Measurements from ENCODE around the gene CHCHD4. TPM values are rescaled to one million over a fixed set of nuclear protein-coding genes. Genes with fewer than 3 reads are reported as not detected.

CHCHD4 gene
- 10 to 100 TPM in 3 of 4 donors, 1 to 10 TPM in 1; 4.2 to 17.8 (median 16.3) TPM for total RNA-seq

GRCh38 chr3:14124615-14125192, at the start of gene CHCHD4, which contains the start of gene TMEM43:
TSS of gene CHCHD4 (minus strand) at chr3:14124870. CDS start at chr3:14124676, 194 bp downstream.
TSS of gene TMEM43 (plus strand) at chr3:14125052. CDS start at chr3:14125194, 142 bp downstream.
- Histone ChIP-seq H3K4me1 (peaks cover 26 to 68% (median 34%) of the 10 kb centered on the region in 3 donors), H3K9me3 (no peaks in the 10 kb centered on the region), H3K36me3 (peaks cover 4 to 46% (median 12%) of the 10 kb centered on the region in 3 donors), H3K27me3 (no peaks in the 10 kb centered on the region), H3K4me3 (peak within 1 kb of the TSS; percentile 77 to 89 (median 87)), H3K27ac (peak within 1 kb of the TSS; percentile 94 to 99 (median 97))
- DNase-seq, result peak; percentile 88
- intact Hi-C loops (cut with DNase I), result no loop called here
- WGBS, 2 donors, result 0% methylated on average over 13 of the region's 55 CpGs; no CpG with 5 or more reads in 1 of the 2 donors
- TF ChIP-seq POLR2A (IDR thresholded peaks at IDR 0.05) (peak in 3 of 4 donors; percentile 55 to 86 (median 85)), CTCF (IDR thresholded peaks at IDR 0.05) (peak in 3 of 6 experiments; percentile 12 to 41 (median 12))

GRCh38 chr3:14172496-14172895, 47.8 kb upstream of the CHCHD4 start:
- DNase-seq, result no peak
- H3K9me3 ChIP-seq, result no peaks in the 10 kb centered on the region
- peaks cover 26 to 55% (median 39%) of the 10 kb centered on the region in 3 donors for H3K36me3 ChIP-seq
- peaks cover 8 to 34% (median 25%) of the 10 kb centered on the region in 3 donors for H3K4me1 ChIP-seq
- no peaks in the 10 kb centered on the region for H3K27me3 ChIP-seq
- intact Hi-C loops (cut with DNase I), result loop anchor here (10.0 kb wide), 1 partner anchor 278 kb away; no protein-coding TSS in a partner anchor
- 90 to 93% methylated on average over 5 of the region's 5 CpGs for WGBS, 2 donors
- no peak overlapping the region for H3K27ac ChIP-seq
- TF ChIP-seq POLR2A (IDR thresholded peaks at IDR 0.05) (no peak), CTCF (IDR thresholded peaks at IDR 0.05) (no peak)
- no peak overlapping the region for H3K4me3 ChIP-seq

- H3K27me3 ChIP-seq, result no peaks in the 10 kb centered on the region
- 46 to 50% methylated on average over 2 of the region's 2 CpGs for WGBS, 2 donors
- TF ChIP-seq CTCF (IDR thresholded peaks at IDR 0.05) (no peak), POLR2A (IDR thresholded peaks at IDR 0.05) (no peak)
- DNase-seq, result no peak
- H3K9me3 ChIP-seq, result no peaks in the 10 kb centered on the region
- H3K36me3 ChIP-seq, result peaks cover 32 to 73% (median 53%) of the 10 kb centered on the region in 3 donors
- H3K27ac ChIP-seq, result no peak overlapping the region
- H3K4me3 ChIP-seq, result no peak overlapping the region
- H3K4me1 ChIP-seq, result peaks cover 0 to 15% (median 9%) of the 10 kb centered on the region in 3 donors
- intact Hi-C loops (cut with DNase I), result loop anchor here (10.0 kb wide), 1 partner anchor 276 kb away; no protein-coding TSS in a partner anchor
Observed at GRCh38 chr3:14170531-14171159, 46.0 kb upstream of the CHCHD4 start.

GRCh38 chr3:14169871-14170270, 45.2 kb upstream of the CHCHD4 start:
- Histone ChIP-seq H3K36me3 (peaks cover 39 to 81% (median 61%) of the 10 kb centered on the region in 3 donors), H3K4me1 (peaks cover 0 to 7% (median 2%) of the 10 kb centered on the region in 3 donors), H3K27me3 (no peaks in the 10 kb centered on the region), H3K9me3 (no peaks in the 10 kb centered on the region), H3K4me3 (no peak overlapping the region), H3K27ac (no peak overlapping the region)
- TF ChIP-seq POLR2A (IDR thresholded peaks at IDR 0.05) (no peak), CTCF (IDR thresholded peaks at IDR 0.05) (no peak)
- intact Hi-C loops (cut with DNase I), result loop anchor here (10.0 kb wide), 1 partner anchor 275 kb away; no protein-coding TSS in a partner anchor
- DNase-seq, result no peak

- H3K9me3 ChIP-seq, result no peaks in the 10 kb centered on the region
- 83 to 87% methylated on average over 2 of the region's 2 CpGs for WGBS, 2 donors
- DNase-seq, result no peak
- H3K36me3 ChIP-seq, result peaks cover 43 to 86% (median 65%) of the 10 kb centered on the region in 3 donors
- no peak overlapping the region for H3K27ac ChIP-seq
- no peak overlapping the region for H3K4me3 ChIP-seq
- TF ChIP-seq CTCF (IDR thresholded peaks at IDR 0.05) (no peak), POLR2A (IDR thresholded peaks at IDR 0.05) (no peak)
- intact Hi-C loops (cut with DNase I), result no loop called here
- no peaks in the 10 kb centered on the region for H3K27me3 ChIP-seq
- peaks cover 0 to 3% (median 0%) of the 10 kb centered on the region in 3 donors for H3K4me1 ChIP-seq
Observed at GRCh38 chr3:14169435-14169834, 44.8 kb upstream of the CHCHD4 start.

Data from esophagus squamous epithelium (tissue), 5 donors.